ENCODE measurements around the gene ATP8B4.

DNA sequence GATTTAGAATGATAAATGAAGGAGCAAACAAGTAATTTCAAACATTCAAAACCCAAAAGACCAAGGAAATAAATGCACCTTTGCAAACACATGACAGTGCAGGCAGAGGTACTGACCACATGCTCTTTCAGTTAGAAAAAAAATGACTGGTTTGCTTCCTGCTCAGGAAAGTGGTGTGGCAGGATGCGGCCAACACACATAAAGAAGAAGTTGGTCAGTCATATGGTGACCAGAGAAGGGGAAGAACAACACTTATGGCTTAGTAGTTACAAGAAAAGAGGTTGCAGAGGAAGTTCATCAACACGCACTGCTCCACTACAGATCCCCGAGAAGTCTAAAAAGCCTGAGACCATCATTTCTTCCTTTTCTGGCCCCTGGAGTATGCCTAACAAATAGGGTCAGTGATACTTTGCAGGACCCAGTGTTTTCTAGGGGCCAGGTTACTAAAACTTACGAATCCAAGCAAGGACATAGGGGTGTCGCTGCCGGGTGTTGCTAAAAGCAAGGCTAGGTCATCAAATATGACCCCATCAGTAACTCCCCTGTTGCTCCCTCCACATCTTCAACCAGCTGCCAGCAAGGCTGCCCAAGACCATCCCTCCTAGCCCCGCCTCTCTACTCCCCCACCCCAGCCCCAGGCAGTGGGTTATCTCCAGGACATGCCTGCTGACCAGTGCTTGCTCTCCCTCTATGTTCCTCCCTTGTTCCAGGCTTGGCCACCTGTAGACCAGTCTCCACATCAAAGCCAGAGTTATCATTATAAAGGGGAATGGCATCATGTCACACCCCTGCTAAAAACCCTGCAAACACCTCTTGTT lies 11.2 kb downstream of the ATP8B4 start:
- TF ChIP-seq, protein P1, sequence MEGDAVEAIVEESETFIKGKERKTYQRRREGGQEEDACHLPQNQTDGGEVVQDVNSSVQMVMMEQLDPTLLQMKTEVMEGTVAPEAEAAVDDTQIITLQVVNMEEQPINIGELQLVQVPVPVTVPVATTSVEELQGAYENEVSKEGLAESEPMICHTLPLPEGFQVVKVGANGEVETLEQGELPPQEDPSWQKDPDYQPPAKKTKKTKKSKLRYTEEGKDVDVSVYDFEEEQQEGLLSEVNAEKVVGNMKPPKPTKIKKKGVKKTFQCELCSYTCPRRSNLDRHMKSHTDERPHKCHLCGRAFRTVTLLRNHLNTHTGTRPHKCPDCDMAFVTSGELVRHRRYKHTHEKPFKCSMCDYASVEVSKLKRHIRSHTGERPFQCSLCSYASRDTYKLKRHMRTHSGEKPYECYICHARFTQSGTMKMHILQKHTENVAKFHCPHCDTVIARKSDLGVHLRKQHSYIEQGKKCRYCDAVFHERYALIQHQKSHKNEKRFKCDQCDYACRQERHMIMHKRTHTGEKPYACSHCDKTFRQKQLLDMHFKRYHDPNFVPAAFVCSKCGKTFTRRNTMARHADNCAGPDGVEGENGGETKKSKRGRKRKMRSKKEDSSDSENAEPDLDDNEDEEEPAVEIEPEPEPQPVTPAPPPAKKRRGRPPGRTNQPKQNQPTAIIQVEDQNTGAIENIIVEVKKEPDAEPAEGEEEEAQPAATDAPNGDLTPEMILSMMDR (IDR thresholded peaks at IDR 0.05 in 8 of 11, conservative IDR thresholded peaks at IDR 0.05 in 3 of 11): no peak
- TF ChIP-seq POLR2A (IDR thresholded peaks at IDR 0.05): no peak

Data from spleen (tissue), 7 donors.